ENCODE data around the gene RASGEF1B. TPM values are rescaled to one million over a fixed set of nuclear protein-coding genes. Genes with fewer than 3 reads are reported as not detected.

RASGEF1B gene
- total RNA-seq, 1 experiment from 2014 or later = 7.5 TPM

- Histone ChIP-seq H2BK12ac (ENCODE audit: insufficient read length, low read depth, low read length) (no peak overlapping the region), H3K23me2 (ENCODE audit: insufficient read length, low read depth, low read length, poor library complexity, severe bottlenecking) (no peaks in the 10 kb centered on the region), H3K27me3 (ENCODE audit: insufficient read depth, low read length) (no peaks in the 10 kb centered on the region), H4K8ac (replicated peaks; ENCODE audit: insufficient read length, low read depth, low read length) (no peak overlapping the region), H2AK5ac (ENCODE audit: insufficient read length, low read length) (no peak overlapping the region), H3K4me1 (ENCODE audit: insufficient read depth, low read length) (no peaks in the 10 kb centered on the region), H3K56ac (ENCODE audit: insufficient read length, low read depth, low read length) (no peak overlapping the region), H3K9me3 (ENCODE audit: control insufficient read depth, low read depth, low read length) (no peaks in the 10 kb centered on the region), H4K91ac (ENCODE audit: insufficient read length, low read depth, low read length) (no peak overlapping the region), H3K4ac (ENCODE audit: low read depth, low read length) (no peak overlapping the region), H4K5ac (ENCODE audit: insufficient read length, low read depth, low read length) (no peak overlapping the region), H3K27ac (ENCODE audit: insufficient read length, low read depth, low read length) (no peak overlapping the region), H3K23ac (ENCODE audit: insufficient read length, low read depth, low read length) (no peak overlapping the region), H3K79me2 (ENCODE audit: insufficient read depth, low read length) (no peaks in the 10 kb centered on the region), H2BK15ac (ENCODE audit: low read depth, low read length) (no peak overlapping the region), H3K14ac (ENCODE audit: insufficient read depth, low read length) (no peak overlapping the region), H3K9ac (ENCODE audit: extremely low read depth, insufficient read length, low read length) (no peak overlapping the region), H2BK5ac (ENCODE audit: insufficient read length, low read length) (no peak overlapping the region), H4K20me1 (ENCODE audit: control insufficient read depth, insufficient read depth, insufficient read length) (no peaks in the 10 kb centered on the region), H3K18ac (ENCODE audit: insufficient read length, low read depth, low read length) (no peak overlapping the region), H2AFZ (ENCODE audit: low read length) (no peak overlapping the region), H2BK120ac (ENCODE audit: low read depth, low read length, poor library complexity, severe bottlenecking) (no peak overlapping the region), H3K4me2 (ENCODE audit: insufficient read depth, insufficient read length, low read length) (no peak overlapping the region), H3K79me1 (ENCODE audit: insufficient read depth, low read depth, low read length, poor library complexity, severe bottlenecking) (no peaks in the 10 kb centered on the region), H3T11ph (ENCODE audit: low read length) (no peak overlapping the region), H2BK20ac (ENCODE audit: low read depth, low read length, poor library complexity, severe bottlenecking) (no peak overlapping the region)
- TF ChIP-seq CTCF (conservative IDR thresholded peaks at IDR 0.05) = peak; percentile 26; the same call in 1 of the 3 replicates
- WGBS (ENCODE audit: extremely low coverage, insufficient read length, low lambda C conversion rate) = no CpG with 5 or more reads among the region's 2 CpGs
- peaks cover 1% of the 10 kb centered on the region; the same call in 1 of the 2 replicates for H3K27me3 Mint-ChIP-seq (ENCODE audit: low read depth)
- peaks cover 3 to 7% of the 10 kb centered on the region in 2 experiments; a peak in 2 of 4 replicates for H3K4me1 Mint-ChIP-seq
- no peaks in the 10 kb centered on the region for H3K36me3 Mint-ChIP-seq (ENCODE audit: insufficient read depth in 1 of 3, low read depth in 3 of 3)
- no peak overlapping the region for H3K4me3 Mint-ChIP-seq
- DNase-seq = no peak
- H3K9me3 Mint-ChIP-seq = no peaks in the 10 kb centered on the region
- no peak overlapping the region for H3K27ac Mint-ChIP-seq
Observed at GRCh38 chr4:81404294-81404693, 67.4 kb downstream of the RASGEF1B start.

All from H9 (cell line).